NCI-H2227 treated with DMSO at 0.1 percent for 48 hours (cell line): Measurements from ENCODE around the gene NARF.

Experiments used
- DNase-seq: peaks from one replicate; lab custom pipeline; 2025; lab: John Stamatoyannopoulos, UW

The NARF gene

GRCh38 chr17:82477934-82478333, 19.4 kb downstream of the NARF start:
- no peak for DNase-seq

DNA sequence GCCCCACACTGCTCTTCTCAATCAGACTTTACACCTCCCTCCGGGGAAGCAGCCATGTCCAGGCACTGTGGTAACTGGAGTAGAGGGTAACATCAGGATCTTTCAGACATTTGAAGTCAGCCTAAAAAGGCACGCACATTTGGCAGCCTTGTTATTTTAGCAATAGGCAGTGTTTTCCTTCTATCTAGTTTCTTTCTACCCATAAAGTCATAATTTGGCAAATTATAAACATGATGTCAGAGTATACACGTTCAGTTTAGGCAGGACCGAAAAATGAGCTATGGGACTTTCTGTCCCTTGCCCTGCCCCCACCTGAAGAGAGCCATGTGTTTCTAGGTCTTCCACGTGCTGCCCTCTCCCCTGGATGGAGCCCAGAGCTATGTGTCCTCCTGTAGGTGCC, 21.1 kb downstream of the NARF start:
- DNase-seq = no peak

DNA sequence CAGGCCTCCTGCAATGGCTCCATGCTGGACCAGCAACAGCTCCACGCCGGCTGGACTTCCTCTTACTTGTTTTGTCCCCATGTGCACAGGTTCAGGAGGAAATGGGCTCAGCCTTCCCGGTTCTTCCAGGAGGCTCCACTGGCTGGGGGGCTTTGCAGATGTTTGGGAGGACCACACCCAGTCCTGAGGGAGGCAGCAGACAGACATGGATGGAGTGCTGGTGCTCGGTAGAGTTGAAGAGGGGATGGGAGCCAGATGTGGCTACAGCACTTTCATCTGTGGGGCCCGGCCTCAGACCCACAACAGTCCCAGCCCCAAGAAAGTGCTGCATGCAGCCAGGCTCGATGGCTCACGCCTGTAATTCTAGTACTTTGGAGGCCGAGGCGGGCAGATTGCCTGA, 21.8 kb downstream of the NARF start:
- no peak for DNase-seq

- DNase-seq = no peak
Observed at GRCh38 chr17:82483204-82483660, 24.7 kb downstream of the NARF start.

DNA sequence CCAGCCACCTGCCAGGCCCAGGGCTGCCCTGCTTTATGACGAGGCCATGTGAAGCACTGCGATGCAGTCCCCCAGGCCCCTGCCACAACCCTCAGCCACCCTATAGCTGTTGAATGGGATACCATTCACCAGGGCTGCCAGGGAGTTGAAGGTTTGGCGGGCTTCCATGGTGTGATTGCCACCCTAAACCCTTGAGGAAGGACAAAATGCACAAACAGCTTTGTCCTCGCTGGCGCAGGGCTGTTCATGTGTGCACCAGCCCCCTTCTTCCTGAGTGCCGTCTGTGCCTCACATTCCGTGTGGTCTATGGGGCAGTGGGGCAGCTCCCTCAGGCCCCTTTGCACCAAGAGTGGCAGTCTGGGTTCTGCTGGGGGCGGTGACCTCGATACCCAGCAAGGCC, 25.3 kb downstream of the NARF start:
- DNase-seq = no peak

DNA sequence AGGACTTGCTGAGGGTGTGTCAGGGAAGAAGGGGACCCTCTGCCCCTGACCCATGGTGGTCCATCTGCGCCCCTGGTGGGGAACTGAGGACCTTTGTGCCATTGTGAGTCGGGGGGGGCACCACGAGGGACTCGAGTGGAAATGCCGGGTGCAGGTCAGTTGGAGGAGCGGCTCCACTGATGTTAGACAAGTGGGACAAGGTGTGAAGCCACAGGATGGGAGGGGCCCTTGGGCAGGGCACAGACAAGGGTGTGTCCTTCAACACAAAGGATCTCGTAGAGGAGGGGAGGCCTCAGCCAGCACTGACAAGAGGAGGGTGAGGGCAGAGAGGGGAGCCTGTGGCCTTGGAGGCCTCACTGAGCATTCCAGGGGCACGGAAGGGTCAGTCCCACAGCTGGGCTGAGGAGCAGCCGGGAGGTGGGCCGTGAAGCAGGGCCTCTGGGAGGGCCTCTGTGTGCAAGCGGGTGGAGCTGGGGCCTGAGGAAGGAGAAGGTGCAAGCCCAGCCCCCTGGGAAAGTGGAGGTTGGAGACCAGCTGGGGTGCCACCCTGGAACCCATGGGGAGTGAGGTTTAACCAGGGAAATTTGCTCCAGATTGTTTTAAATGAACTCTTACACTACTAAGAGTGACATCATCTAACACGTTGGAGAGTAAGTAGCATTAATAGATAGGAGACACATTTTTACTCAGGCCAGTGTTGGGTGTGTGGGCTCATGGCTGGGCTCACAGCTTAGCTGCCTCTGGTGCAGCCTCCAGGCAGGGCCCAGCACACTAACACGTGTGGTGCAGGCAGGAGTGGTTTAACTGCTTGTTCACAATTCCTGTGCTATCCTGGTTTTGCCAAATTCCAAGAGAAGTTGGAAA, 27.9 kb downstream of the NARF start:
- no peak for DNase-seq

- no peak for DNase-seq
Observed at GRCh38 chr17:82487910-82488309, 29.4 kb downstream of the NARF start.

DNA sequence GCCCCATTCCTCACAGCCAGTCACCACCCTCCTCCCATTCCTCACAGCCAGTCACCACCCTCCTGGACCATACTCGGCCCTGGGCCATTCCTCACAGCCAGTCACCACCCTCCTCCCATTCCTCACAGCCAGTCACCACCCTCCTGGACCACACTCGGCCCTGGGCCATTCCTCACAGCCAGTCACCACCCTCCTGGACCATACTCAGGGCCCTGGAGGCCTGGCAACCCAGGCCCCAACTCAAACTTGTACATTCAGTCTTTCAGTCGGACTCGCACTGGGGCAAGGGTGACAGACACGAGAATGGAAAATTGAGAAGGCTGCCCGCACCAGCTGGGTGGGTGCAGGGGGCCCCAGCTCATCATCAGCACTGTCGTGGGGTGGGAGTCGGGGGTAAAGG, 30.6 kb downstream of the NARF start:
- no peak for DNase-seq

DNA sequence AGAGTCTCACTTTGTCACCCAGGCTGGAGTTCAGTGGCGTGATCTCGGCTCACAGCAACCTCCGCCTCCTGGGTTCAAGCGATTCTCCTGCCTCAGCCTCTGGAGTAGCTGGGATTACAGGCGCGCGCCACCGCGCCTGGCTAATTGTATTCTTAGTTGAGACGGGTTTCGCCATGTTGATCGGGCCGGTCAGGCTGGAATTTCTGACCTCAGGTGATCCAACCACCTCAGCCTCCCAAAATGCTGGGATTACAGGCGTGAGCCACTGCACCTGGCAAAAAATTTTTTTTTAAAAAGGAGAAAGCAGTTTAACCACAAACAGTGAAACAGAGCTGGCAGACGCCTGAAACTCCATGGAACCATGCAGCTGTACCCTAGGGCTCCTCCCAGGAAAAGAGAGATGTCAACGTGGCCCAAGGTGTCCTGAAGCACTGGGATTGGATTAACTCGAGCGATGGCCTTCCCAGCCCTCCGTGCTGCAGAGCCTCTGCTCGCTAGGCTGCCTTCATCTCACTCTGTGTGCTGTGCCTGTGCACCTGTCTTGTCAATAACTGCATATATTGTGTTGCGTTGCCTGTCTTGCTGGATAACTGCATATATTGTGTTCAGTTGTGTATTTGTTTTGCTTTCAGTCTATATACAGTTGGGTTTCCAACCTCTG, 31.4 kb downstream of the NARF start:
- no peak for DNase-seq

DNA sequence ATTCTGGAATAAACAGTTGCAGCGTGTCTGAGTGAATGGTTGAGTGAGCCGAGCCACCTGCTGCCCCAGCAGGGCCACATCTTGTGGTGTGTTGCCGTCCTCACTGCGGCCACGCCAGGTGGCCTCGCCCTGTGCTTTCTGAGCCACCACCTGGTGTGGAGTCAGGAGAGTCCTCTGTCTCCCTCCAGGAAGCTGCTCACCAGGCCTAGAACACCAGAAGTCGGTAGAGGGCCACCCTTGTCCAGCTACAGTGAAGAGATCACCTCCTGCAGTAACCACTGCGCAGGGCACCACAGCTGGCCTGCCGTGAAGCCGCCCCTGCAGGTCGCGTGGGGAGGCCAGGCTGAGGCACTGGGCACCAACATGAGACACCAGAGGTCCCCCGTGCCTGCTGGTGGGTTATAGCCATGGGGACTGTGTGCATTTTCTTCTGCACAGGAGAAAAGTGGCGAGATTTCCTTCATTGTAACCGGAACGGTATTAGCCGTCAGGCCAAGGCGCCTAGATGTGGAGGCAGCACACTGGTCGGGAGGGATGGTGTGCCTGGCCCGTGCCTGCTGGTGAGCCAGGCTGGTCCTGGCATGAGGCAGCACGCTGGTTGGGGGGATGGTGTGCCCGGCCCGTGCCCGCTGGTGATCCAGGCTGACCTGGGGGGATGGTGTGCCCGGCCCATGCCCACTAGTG, 32.1 kb downstream of the NARF start:
- no peak for DNase-seq

- DNase-seq = no peak
Observed at GRCh38 chr17:82491196-82491530, 32.6 kb downstream of the NARF start.

GRCh38 chr17:82491533-82491932, 33.0 kb downstream of the NARF start:
- no peak for DNase-seq

GRCh38 chr17:82492643-82493225, 34.2 kb downstream of the NARF start:
- DNase-seq = no peak

GRCh38 chr17:82493226-82493781, 34.8 kb downstream of the NARF start:
- no peak for DNase-seq

DNA sequence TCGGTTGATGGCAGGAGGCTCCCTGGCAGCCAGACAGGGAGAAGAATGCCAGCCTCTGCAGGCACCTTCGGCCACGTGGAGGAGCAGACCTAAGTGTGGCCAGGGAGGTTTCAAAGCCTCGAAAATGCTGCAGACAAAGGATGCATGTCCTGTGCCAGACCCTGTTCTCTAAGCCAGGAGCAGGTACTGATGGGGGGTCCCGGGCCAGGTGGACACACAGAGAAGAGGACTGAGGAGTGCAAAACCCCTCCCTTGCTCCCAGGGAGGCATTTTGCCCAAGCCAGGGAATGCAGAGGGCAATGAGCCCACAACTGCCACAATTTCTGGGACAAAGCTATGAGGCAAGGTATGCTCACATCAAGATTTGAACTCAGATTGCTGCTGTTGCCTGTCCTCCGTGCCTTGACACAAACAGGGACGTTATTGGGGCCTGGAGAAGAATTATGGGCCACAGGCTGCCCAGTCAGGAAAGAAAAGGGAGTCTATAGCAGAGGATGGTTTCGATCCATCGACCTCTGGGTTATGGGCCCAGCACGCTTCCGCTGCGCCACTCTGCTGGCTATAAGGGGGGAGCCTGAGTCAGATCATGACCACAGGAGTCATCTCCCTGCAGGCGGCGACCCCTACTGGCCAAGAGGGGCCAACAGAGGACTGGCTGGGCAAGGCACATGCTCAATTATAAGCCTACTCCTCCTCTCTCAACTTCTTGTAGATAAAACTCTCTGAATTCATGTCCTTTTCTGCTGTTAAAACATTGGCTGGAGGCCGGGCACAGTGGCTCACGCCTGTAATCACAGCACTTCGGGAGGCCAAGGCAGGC, 35.9 kb downstream of the NARF start:
- DNase-seq = peak; percentile 86

GRCh38 chr17:82495844-82496528, 37.4 kb downstream of the NARF start:
- DNase-seq = no peak

- peak; percentile 91 for DNase-seq
Observed at GRCh38 chr17:82496529-82497434, 38.2 kb downstream of the NARF start.

DNA sequence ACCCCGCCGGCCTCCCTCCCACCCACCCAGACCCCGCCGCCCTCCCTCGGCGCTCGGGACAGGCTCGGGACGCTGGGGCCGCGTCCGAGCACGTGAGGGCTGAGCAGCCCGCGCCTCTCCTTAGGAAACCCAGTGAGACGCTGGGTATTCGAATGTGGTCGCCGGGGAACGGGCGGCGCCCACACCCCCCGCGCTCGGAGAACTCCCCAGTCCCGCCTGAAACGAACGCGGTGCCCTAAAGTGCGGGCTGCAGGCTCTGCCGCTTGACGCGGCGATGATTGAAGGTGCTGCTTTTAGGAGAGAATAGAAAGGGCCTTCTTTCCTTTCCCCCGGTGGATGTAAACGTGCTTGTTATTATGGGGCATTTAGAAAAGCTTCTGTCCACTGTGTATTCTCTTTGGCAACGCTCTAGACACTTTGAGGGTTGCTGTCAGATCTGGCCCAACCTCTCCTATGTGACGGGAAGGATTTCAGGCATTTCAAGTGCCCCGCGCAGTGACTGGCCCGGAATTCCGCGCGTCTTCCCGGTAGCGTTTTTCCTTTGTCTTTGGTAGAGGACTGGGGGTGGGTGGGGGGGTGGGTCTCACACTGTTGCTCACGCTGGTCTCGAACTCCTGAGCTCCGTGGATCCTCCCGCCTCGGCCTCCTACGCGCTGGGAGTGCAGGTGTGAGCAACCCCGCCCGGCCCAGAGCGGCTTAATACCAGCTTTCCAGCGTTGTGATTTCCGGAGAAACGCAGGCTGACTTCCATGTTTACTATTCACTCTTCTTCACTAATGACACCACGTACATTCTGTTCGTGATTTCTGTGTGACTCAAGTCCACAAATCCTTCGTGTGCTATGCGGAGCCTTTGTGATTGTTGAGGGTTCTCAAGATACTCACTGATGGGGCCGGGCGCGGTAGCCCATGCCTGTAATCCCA, 39.2 kb downstream of the NARF start:
- DNase-seq = peak; percentile 71

DNA sequence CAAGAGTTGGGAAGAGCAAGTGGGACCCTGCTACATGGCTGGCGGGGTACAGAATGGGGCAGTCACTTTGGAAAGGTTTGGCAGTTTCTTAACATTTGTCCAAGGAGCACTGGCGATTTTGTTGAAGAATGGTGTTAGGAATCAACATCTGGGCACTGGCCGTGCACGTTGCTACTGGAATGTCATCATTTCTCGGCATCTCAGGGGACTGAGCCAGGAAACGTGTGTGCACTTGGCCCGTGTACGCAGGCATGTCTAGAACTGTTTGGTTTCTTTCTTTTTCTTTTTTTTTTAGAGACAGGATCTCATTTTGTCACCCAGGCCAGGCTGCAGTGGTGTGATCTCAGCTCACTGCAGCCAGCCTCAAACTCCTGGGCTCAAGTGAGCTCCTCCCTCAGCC, 43.7 kb downstream of the NARF start:
- DNase-seq = no peak
